Activated gamma-delta T cell treated with Interleukin-2 at 50 U/mL for 16 hours (primary cell): ENCODE measurements around the gene VIPR1.

Experiments used
- DNase-seq: peaks from one replicate; pipeline ENCODE4 v3.0.0-alpha.2; 2020

Gene VIPR1

DNA sequence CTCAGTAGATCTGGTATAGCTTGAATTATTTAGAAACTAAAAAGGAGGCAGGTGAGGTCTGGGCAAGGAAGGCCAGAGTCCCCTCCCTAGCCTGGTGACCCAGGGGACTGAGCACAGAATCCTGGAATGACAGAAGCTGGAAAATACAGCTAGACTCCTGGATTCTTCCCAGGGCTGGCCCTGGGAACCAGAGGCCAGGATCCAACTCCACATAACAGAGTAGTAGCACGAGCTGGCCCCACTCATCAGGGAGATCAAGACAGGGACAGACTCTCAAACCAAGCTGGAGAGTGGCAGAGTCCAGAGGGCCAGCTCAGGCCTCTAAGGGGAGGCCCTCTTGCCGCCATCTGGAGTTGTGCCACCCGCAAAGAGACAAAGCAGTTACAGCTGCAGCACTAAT lies 10.7 kb downstream of the VIPR1 start:
- no peak for DNase-seq

DNA sequence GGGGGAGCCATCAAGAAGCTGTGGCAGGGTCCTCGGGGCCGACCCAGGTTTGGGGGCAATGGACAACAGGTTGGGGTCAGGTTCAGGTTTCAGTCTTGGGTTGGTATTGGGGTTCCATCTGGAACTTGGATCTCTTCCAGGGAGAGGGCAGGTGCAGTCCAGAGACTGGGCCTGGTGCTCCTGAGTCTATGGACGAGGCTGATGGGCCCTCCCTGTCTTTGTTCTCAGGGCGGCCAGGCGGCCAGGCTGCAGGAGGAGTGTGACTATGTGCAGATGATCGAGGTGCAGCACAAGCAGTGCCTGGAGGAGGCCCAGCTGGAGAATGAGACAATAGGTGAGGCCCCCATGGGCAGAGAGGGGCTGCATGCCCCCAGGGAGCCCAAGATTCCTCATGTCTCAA lies 11.1 kb downstream of the VIPR1 start:
- DNase-seq: no peak

DNA sequence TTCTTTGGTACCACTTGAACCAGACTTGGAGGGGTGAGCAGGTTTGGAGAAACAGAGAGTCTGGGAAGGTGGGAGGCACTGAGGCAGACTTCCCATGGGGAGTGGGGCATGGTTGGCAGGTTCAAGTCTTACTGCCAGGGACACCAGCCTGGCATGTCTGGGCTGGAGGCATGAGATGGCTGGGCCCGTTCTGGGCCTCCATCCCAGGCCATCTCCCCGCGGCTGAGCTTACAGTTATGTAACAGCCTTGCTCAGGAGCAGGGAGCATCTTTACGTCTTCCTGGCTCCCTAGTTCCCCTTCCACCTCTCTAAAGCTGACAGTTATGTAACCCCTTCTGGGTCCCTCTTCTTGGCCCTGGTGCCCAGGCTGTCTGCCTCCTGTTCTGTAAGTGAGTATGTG lies 12.4 kb downstream of the VIPR1 start:
- no peak for DNase-seq

DNA sequence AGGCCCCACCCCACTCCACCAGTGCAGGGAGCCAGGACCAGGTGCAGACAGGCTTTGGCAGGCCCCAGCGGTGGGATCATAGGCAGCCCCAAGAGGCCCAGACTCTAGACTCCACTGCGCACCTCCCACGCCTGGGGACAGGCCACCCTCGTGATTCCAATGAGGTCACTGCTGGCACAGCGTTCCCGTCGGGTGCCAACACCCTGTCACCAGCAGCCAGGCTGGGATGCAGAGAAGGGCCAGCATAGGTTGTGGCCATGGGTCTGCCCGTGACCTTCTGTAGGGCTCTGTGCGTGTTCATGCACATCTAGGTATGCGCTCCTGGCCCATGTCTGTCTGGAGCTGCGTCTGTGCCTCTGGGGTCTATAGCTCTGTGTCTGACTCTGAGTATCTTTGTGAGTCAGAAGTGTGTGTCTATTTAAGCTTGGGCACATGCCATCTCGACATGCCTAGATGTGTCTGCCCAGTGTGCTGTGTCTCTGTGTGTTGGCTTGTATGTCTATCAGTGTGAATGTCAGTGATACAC lies 13.0 kb downstream of the VIPR1 start:
- DNase-seq: no peak

DNA sequence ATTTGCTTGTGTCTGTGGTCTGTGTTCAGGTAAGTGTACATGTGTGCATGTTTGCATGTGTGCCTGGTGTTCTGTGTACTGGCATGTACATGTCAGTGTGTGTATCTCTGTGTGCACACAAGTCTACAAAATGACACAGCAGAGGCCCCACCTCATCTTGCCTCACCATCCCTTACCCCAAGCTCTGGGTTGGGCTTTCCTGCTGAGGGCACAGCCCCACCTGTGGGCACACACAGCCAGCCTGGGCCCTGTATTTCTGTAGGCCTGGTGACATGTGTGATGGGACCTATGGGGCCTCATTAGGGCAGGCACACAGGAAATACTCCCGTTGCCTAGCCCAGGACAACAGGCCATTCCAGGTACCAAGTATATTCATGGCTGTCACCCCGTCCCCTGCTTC lies 13.5 kb downstream of the VIPR1 start:
- DNase-seq: no peak

DNA sequence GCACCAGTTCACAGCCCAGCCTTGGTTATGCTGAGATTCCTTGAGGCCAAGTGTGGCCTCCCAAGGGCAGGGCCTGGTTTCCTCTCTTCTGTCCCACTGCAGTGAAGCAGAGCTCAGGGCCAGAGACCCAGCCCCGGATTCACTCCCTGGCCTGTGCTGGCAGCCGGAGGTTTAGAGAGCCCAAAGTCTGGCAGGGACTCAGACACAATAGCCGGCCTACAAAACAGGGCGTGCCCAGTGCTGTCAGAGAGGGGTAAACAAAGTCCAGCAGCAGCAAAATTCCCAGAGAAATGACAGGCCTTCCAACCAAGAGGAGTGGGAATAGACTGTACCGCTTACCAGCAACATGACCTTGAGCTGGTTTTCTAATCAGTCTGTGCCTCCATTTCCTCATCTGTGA lies 14.0 kb downstream of the VIPR1 start:
- no peak for DNase-seq

DNA sequence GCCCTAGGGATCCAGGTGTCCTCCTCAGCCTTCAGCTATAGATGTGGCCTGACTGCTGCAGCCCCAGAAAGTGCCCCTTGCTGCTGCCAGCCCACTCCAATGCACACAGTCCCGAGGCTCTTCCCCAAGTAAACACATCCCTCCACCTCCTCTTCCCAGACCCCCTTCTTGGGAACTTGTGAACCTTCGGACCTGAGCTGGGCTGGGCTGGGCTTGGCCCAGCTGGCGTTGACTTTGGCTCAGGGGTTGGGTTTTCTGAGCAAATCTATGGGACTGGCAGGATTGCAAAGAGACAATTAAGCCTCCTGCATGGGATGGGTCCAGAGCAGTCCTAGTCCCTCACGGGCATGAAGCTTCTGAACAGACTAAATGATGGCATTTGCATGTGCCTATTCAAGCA lies 14.7 kb downstream of the VIPR1 start:
- no peak for DNase-seq

DNA sequence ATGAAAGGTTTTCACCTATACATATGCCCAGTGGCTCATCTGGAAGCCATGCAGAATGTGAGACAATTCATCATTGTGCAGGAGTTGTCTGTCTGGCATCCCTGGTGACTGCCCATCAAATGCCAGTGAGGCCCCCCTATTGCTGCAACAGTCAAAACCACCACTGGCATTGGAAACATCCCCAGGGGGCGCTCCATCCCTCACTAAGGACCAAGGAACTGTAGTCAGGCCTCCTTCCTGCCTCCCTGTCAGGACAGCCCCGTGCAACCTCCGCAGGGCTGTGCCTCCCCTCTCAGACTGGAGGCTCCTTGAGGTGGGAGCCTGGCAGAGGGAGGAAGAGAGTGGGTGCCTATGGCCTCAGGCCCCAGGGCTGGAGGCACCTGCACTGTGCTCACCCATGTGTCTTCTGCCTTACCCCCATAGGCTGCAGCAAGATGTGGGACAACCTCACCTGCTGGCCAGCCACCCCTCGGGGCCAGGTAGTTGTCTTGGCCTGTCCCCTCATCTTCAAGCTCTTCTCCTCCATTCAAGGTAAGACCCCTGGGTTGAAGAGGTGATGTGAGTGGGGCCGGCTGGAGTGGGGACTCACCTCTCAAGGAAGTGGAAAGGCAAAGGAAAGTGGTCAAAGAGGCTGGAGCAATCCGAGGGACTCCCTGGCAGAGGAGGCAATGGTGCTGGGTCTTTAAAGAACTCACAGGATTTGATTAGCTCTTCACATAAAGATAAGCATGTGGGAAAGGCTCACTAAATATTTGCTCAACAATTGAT lies 16.5 kb downstream of the VIPR1 start:
- peak; percentile 32 for DNase-seq

DNA sequence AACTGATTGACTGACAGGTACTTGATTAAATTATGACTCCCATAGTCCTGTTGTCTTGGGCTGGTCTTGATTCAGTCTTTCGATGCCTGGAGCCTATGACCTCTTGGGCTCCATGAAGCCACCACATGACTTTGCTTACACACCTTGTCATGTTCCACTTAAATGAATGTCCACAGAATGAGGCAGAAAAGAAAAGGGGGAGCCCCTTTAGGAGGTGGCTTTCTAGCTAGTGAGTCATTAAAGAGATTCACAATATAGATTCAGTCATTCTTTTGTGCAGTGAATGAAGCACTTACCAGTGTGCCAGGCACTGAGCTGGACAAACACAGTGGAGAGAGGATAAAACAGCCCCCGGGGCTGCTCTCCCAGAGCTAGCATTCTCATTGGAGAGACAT lies 17.1 kb downstream of the VIPR1 start:
- no peak for DNase-seq

DNA sequence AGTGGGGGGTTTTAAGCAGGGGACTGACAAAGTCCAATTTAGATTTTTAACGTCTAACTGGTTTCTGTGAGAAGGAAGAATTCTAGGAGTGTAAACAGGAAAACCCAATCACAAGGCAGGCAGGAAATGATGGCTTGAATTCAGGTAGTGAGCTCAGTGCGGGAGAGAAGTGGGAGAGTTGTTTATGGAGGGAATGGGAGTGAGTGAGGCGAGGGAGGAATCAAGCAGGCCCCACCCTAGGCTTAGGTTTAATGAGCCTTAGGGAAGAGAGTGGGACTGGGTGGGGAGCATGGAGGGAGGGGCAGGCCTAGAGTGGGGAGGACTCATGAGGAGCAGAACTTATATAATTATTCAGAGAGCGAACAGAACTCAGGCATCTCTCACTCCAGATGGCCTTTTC lies 17.9 kb downstream of the VIPR1 start:
- no peak for DNase-seq

DNA sequence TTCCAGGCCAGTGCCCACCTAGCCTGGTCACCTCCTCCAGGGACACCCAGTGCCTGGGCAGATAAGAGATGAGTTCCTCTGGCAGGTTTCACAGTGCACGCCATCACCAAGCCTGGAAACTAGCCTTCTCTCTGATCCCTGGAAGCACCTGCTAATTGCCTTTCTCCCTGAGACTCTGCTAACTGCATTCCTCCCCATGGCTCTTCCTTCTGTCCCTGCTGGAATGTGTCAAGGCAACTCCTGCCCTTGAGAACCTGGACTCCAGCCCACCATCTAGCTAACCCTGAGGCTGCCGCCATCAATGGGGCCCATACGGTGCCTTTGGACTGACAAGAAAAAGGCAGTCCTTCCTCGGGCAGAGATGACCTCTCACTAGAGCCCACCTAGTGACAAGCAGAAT lies 18.5 kb downstream of the VIPR1 start:
- no peak for DNase-seq

DNA sequence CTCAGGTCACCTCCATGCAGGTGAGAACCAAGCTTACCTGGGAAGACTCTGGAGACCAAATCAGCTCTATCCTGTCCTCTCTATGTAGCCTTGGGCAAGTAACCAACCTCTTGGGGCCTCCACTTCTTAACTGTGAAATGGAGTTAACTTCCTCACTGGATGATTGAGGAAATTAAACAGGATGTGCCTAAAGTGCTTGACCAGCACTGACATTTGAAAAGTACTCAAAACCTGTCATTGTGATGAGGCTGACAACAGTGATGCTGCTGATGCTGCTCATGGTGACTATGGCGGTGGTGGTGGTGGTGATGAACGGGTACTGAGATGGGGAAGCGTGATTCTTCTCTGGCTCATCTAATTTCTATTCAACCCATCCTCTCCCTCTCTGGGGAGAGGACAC lies 22.3 kb downstream of the VIPR1 start:
- DNase-seq: no peak

DNA sequence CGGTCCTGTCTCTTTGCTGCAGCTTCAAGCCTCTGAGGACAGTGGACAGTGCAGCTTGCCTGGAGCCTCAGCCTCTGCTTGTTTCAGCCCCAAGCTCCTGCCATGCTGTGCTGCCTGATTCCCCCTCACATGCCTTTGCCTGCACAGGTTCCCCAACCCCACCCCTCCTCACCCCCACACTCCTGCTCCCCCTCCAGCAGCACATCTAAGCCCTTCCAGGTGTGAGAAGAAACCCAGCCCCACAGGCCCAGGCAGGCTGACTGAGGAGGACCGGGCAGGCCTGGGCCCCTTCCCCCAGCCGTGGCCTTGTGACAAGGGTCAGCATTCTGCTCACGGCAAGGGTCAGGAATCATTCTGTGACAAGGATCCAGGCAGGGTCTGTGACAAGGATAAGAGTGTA lies 22.8 kb downstream of the VIPR1 start:
- DNase-seq: no peak

DNA sequence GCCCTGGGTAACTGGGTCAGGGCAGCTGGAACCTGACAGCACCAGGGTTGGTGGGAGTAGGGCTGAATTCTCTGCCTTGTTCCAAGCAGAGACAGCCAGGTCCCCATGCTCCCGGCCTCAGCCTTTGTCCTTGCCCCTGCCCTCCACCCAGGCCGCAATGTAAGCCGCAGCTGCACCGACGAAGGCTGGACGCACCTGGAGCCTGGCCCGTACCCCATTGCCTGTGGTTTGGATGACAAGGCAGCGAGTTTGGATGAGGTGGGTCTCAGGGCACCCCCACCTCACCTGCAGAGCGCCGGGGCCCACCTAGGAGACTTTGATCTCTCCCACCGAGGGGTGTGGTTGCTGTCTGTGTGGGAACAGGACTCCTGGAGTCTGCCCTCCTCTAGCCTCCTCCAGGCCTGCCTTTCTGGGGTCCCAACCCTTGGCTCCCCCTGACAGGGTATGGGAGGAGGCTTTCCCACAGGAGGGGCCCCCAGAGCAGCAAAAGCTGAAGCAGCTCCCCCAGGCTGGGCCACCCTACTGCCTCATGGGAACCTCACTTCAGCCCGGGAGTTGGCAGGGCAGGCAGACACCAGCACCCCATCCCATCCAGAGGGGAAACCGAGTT lies 23.4 kb downstream of the VIPR1 start:
- no peak for DNase-seq

DNA sequence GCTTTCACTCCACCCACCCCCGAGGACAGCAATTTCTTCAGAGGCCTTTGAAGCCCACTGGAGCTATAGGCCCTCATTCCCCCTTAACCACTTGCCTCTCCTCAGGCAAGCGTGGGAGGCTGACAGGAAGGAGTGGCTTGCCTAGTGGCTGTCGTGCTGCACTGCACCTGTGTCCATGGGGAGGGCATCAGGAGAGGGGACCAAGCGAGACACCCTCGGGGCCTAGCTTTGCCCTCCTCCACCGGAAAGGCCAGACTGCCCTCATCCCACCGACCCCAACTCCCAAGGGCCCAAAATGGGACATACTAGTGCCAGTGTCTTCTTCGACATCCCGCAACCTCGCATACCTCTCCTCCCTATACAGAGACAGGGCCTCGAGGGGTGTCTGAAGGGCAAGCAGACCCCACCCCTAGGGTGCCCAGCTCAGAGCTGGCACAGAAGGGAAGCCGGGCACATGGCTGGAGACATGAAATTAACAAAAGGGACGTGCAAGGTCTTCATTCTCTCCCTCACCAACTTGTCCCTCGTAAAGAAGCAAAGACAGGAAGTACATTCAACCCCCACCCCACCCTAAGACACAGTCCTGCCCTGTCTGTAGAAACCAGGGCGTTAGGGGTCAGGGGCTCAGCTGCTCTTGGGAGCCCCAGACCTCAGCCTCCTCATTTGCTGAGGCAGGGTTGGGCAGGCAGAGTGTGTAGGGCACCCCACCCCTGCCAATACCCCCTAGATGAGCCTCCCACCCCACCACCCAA lies 24.3 kb downstream of the VIPR1 start:
- DNase-seq: peak; percentile 39

DNA sequence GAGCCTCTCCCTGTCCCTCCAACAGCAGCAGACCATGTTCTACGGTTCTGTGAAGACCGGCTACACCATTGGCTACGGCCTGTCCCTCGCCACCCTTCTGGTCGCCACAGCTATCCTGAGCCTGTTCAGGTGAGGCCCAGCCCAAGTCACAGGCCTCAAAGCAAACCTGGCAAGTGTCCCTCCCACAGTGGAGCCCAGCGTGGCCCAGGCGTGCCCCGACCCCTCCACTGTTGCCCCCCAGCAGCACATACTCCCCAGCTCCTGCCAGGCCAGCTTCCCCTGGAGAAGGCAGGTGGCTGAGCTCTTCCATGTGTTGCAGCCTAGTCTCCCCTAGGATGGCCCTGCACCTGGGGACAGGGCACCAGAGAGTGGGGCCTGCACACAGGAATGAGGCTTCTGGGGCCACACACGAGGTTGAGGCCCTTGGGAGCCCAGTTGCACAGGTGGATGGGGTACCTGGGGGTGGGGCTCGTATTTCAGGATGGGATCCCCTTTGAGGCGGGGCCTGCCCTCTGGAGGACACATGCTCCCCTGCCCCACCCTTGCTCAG lies 25.0 kb downstream of the VIPR1 start:
- DNase-seq: no peak

DNA sequence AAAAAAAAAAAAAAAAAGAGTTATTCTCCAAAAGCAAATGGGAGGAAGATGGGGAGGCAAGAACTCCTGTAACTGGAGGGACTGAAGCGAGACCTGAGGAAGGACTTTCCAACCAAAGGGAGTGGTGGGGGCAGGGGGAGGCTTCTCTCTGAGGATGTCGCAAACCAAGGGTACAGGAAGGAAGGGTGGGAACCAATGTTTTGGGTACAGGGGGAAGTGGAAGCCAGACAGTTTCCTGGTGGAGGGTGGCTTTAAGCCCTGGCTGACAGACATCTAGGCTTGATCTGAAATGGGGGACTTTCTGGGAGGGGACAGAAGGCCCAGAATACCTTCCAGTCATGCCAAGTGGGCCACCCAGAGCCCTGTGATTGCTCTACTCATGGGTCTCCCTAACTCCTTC lies 27.0 kb downstream of the VIPR1 start:
- no peak for DNase-seq

DNA sequence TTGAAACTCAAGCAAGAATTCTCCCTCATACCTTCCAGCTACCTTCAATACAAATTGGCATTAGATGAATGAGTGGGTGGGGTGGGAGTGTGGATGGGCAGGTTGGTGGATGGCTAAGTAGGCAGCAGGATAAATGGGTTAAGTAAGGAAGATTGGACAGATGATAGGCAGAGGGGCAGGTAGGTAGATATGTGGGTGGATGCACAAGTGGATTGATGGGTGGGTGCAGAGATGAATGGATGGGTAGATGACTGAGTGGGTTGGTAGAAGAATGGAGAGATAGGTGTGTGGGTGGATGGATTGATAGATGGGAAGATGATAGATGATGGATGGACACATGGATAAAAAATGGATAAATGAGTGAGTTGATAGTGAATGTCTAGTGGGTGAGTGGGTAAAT lies 27.6 kb downstream of the VIPR1 start:
- DNase-seq: no peak

DNA sequence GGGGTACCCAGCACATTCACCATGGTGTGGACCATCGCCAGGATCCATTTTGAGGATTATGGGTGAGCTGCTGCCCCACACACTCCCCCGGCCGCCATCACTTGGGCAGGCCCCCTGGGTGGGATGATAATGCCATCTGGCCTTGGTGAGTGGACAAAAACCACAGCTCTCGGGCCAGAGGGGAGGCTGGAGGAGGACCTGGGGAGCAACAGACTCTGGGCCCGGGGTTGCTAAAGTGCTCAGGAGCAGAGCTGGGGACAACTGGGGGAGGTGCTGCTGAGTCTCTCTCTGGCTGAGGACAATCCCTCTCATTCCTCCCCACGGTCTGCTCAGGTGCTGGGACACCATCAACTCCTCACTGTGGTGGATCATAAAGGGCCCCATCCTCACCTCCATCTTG lies 29.0 kb downstream of the VIPR1 start:
- DNase-seq: no peak

DNA sequence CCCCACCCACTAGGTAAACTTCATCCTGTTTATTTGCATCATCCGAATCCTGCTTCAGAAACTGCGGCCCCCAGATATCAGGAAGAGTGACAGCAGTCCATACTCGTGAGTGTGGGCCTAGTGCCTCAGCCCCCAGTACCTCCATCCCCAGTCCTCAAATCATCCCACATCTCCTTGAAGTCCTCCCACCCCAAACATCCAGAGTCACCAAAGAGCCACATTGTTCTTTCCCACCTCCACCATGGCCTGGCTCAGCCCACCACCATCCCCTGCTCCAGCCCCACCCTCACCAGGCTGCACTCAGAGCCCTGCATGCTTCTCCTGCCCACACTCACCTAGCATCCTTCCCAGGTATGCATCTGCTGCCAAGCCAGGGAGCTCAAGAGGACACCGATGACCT lies 29.8 kb downstream of the VIPR1 start:
- no peak for DNase-seq

DNA sequence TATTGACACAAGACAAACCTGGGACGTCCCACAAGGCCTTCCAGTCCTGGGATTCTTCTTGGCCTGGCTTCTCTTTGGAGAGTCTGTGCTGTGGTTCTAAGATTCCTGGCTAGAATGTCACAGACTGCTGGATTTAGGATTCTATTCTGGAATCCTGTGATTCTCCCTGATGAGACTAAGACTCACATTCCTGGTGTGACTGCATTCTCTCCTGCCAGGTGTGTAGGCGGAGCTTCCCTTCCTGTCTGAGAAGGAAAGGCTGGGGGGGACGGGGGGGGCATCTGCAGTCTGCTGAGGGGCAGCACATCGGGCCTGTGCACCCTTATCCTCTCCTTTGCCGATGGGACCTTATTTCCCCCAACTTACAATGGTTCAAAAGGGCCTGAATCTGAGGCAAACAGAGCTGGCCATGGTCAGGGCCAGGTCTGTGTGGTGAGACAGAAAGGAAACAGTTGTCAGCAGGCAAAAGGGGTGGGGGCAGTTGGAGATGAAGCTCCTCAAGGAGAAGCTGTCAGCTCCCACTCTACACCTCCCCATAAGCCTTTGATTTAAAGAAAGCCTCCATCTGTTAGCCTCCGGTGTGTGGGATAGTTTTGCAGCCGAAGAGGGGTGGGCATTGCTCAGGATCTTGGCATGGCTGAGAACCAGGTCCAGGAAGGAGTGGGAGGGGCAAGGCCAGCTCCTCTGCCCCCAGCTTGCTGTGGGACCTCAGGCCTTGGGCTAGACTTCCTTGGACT lies 30.9 kb downstream of the VIPR1 start:
- DNase-seq: no peak

DNA sequence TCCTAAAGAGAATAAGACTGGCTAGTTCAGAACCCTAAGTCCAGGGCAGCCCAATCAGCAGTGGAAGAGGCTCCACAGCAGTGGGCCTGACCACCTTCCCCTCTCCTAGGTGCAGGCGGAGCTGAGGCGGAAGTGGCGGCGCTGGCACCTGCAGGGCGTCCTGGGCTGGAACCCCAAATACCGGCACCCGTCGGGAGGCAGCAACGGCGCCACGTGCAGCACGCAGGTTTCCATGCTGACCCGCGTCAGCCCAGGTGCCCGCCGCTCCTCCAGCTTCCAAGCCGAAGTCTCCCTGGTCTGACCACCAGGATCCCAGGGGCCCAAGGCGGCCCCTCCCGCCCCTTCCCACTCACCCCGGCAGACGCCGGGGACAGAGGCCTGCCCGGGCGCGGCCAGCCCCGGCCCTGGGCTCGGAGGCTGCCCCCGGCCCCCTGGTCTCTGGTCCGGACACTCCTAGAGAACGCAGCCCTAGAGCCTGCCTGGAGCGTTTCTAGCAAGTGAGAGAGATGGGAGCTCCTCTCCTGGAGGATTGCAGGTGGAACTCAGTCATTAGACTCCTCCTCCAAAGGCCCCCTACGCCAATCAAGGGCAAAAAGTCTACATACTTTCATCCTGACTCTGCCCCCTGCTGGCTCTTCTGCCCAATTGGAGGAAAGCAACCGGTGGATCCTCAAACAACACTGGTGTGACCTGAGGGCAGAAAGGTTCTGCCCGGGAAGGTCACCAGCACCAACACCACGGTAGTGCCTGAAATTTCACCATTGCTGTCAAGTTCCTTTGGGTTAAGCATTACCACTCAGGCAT lies 33.7 kb downstream of the VIPR1 start:
- DNase-seq: no peak
